Epithelial cell of proximal tubule (primary cell): ENCODE measurements around the gene KCTD10. TPM values are rescaled to one million over a fixed set of nuclear protein-coding genes. Genes with fewer than 3 reads are reported as not detected.
"Not testable (repeated sequence)": the region's sequence is repeated elsewhere in the genome, so short reads cannot be mapped to it uniquely, and the experiment has no call there.

Source experiments
- DNase-seq: peaks from one replicate; pipeline ENCODE4 v3.0.0-alpha.2; 2011; ENCODE audit warnings: low read depth
- H3K4me3 ChIP-seq: 2 replicates; pipeline ENCODE4 v1.5.1; 2011; ENCODE audit warnings: low read depth, mild to moderate bottlenecking, low read length
- CTCF ChIP-seq: conservative IDR thresholded peaks from 2 replicates; pipeline ENCODE4 v1.5.1; 2012; ENCODE audit warnings: low read depth, mild to moderate bottlenecking, low read length
- total RNA-seq: library from RNA; depleted of rRNA; stranded (reverse); fragments of >200 nt; gene quantifications from 2 replicates; pipeline ENCODE4 v1.2.3, GENCODE V29; 2015

The KCTD10 gene
- total RNA-seq, 1 donor from 2014 or later = 43.8 TPM

- no peak overlapping the region for H3K4me3 ChIP-seq
- no peak for TF ChIP-seq CTCF
- DNase-seq = no peak
These were observed 32.8 kb downstream of the KCTD10 start for GRCh38 chr12:109444259-109444658.

GRCh38 chr12:109443794-109444193 is 33.3 kb downstream of the KCTD10 start:
- H3K4me3 ChIP-seq = no peak overlapping the region
- DNase-seq = no peak
- no peak for TF ChIP-seq CTCF

- TF ChIP-seq CTCF = no peak
- no peak overlapping the region for H3K4me3 ChIP-seq
- DNase-seq = no peak
These were observed 36.1 kb downstream of the KCTD10 start for GRCh38 chr12:109440851-109441490.

- H3K4me3 ChIP-seq, DNase-seq: not testable (repeated sequence)
These were observed 37.1 kb downstream of the KCTD10 start for GRCh38 chr12:109439951-109440350.

- no peak for TF ChIP-seq CTCF
- no peak for DNase-seq
- no peak overlapping the region for H3K4me3 ChIP-seq
These were observed 37.9 kb downstream of the KCTD10 start for GRCh38 chr12:109439181-109439580.

GRCh38 chr12:109436188-109436560 is 40.9 kb downstream of the KCTD10 start:
- no peak for DNase-seq
- no peak overlapping the region for H3K4me3 ChIP-seq
- no peak for TF ChIP-seq CTCF

- TF ChIP-seq CTCF = no peak
- DNase-seq = no peak
- no peak overlapping the region for H3K4me3 ChIP-seq
These were observed 41.5 kb downstream of the KCTD10 start for GRCh38 chr12:109435428-109436187.
